Brain microvascular endothelial cell (primary cell): ENCODE results near the gene WDR55.

Experiments used
- DNase-seq: peaks from one replicate; pipeline ENCODE4 v3.0.0-alpha.2; 2020
- H3K27ac ChIP-seq: fragments of 250-450 bp; sonication (Bioruptor Pico); 2 replicates; pipeline ENCODE4 v1.5.1; 2020; ENCODE audit warnings: mild to moderate bottlenecking, moderate library complexity
- H3K27me3 ChIP-seq: fragments of 250-450 bp; sonication (Bioruptor Pico); replicated peaks from 2 replicates; pipeline ENCODE4 v1.5.1; 2020; ENCODE audit warnings: mild to moderate bottlenecking
- H3K36me3 ChIP-seq: fragments of 250-450 bp; sonication (Bioruptor Pico); replicated peaks from 2 replicates; pipeline ENCODE4 v1.5.1; 2020; ENCODE audit warnings: mild to moderate bottlenecking
- H3K4me3 ChIP-seq: 2 replicates; pipeline ENCODE4 v1.5.1; 2011; ENCODE audit warnings: low read depth, mild to moderate bottlenecking, control low read depth, low read length, moderate library complexity
- in situ Hi-C: cut with HindIII; loops from 2 replicates; pipeline ENCODE4 v1.10.0; 2017; ENCODE audit warnings: low sequenced_read_pairs, low pct_ligation_motif_present
- TF ChIP-seq, protein P1 (sequence below): IDR thresholded peaks from 2 replicates; pipeline ENCODE4 v1.5.1; 2011; ENCODE audit warnings: low read depth, mild to moderate bottlenecking, moderate library complexity, low read length, control low read depth, inconsistent platforms; ENCODE audit errors: missing control alignments

The WDR55 gene

GRCh38 chr5:140671472-140672125 is 6.9 kb downstream of the WDR55 start:
- no peak overlapping the region for H3K4me3 ChIP-seq
- H3K27ac ChIP-seq, result no peak overlapping the region
- no peak for DNase-seq
- in situ Hi-C loops, result no loop called here
- TF ChIP-seq, protein P1, sequence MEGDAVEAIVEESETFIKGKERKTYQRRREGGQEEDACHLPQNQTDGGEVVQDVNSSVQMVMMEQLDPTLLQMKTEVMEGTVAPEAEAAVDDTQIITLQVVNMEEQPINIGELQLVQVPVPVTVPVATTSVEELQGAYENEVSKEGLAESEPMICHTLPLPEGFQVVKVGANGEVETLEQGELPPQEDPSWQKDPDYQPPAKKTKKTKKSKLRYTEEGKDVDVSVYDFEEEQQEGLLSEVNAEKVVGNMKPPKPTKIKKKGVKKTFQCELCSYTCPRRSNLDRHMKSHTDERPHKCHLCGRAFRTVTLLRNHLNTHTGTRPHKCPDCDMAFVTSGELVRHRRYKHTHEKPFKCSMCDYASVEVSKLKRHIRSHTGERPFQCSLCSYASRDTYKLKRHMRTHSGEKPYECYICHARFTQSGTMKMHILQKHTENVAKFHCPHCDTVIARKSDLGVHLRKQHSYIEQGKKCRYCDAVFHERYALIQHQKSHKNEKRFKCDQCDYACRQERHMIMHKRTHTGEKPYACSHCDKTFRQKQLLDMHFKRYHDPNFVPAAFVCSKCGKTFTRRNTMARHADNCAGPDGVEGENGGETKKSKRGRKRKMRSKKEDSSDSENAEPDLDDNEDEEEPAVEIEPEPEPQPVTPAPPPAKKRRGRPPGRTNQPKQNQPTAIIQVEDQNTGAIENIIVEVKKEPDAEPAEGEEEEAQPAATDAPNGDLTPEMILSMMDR, result no peak
- peaks cover 58% of the 10 kb centered on the region for H3K36me3 ChIP-seq
- H3K27me3 ChIP-seq, result no peaks in the 10 kb centered on the region

- Histone ChIP-seq H3K4me3 (no peak overlapping the region), H3K36me3 (peaks cover 66% of the 10 kb centered on the region), H3K27ac (no peak overlapping the region), H3K27me3 (no peaks in the 10 kb centered on the region)
- in situ Hi-C loops, result no loop called here
- TF ChIP-seq, protein P1, result no peak
- DNase-seq, result no peak
These were observed 7.9 kb downstream of the WDR55 start for GRCh38 chr5:140672455-140673186.

DNA sequence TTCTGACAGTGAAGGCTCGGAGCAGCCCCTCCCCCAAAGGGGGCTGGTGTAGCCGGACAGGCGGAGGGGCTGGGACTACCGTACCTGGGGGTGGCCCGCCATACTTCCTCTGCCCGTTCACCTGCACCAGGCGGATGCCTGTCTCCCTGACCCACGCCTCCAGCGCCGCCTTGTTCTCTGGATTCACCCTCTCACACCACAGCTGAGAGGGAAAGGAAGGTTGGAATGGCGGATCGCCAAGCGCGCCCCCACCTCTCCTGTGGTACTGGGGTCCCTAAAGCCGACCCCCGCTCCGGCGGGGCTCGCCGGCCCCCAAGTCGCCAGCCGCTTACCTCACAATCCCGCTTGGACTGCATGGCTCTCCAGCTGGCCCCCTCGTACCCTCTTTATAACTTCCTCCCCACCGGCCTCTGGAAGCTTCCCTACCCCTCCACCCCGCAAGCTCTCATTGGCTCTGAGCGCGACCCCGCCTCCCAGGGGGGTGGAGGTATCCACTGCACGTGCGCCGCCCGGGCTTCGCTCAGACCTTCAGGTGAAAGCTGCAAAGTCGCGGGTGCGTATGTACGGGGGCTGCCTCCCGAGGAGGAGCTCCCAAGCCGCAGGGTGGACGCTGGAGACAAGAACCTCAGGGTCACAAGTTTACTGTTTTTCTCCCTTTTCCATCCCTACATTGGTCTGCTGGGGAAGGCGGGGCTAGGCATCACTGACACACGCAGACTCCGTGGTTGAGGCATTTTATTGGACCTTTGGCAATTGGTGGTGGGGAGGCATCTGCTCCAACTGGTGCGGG is 8.7 kb downstream of the WDR55 start, which contains the start of gene DND1:
TSS of gene DND1 (minus strand) at position 390 of the 790 bp plus-strand sequence. CDS start at position 356, 34 bp downstream.
- Histone ChIP-seq H3K27me3 (no peaks in the 10 kb centered on the region), H3K4me3 (no peak within 1 kb of the TSS), H3K27ac (no peak within 1 kb of the TSS), H3K36me3 (peaks cover 68% of the 10 kb centered on the region)
- in situ Hi-C loops, result no loop called here
- no peak for DNase-seq
- TF ChIP-seq, protein P1, result no peak

DNA sequence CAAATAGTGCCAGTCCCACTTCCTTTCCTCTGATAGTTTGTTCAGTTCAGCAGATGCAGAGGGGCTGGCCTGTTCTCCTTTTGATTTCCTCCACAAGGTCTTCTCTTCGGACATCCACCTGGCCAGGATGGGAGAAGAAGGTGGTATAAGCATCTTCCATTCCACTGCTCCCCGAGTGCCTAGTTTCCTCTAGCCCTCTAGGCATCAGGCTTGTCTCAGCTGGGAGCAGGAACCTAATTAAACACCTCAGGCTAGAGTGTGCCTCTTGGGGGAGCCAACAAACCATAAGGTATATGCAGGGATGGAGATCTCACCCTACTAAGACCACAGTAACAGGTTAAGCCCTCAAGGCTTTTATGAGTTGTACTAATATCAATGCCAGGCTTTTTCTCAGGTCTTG is 9.5 kb downstream of the WDR55 start:
- Histone ChIP-seq H3K4me3 (no peak overlapping the region), H3K27me3 (no peaks in the 10 kb centered on the region), H3K27ac (no peak overlapping the region), H3K36me3 (peaks cover 67% of the 10 kb centered on the region)
- DNase-seq, result no peak
- in situ Hi-C loops, result no loop called here
- TF ChIP-seq, protein P1, result no peak

DNA sequence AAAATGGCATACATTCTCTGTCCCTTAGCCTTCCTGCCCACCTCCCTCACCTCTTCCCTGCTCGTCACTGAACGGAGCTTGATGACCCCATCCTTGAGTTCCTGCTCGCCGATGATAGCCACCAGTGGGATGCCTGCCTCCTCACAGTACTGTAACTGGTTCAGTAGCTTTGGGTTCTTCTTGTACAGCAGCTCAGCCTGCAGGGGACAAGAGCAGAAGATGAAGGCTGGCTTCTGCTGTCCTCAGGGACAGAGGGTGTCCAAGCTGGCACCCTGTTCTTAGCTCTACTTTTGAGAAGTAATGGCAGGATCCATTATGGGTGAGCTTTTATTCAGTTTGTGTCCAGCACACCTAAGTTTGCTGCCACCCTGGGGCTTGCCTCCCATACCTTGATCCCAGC is 9.9 kb downstream of the WDR55 start:
- H3K36me3 ChIP-seq, result peaks cover 67% of the 10 kb centered on the region
- H3K4me3 ChIP-seq, result no peak overlapping the region
- no peak for DNase-seq
- no peaks in the 10 kb centered on the region for H3K27me3 ChIP-seq
- TF ChIP-seq, protein P1, result no peak
- in situ Hi-C loops, result no loop called here
- H3K27ac ChIP-seq, result no peak overlapping the region
